Keratinocyte (primary cell): ENCODE measurements around the gene GRIN3B. TPM values are rescaled to one million over a fixed set of nuclear protein-coding genes. Genes with fewer than 3 reads are reported as not detected.

ENCODE experiments used
- DNase-seq: peaks from one replicate; pipeline ENCODE4 v3.0.0-alpha.2; 2011; ENCODE audit warnings: low read depth, missing footprints, low spot score
- FAIRE-seq: peaks from 2 replicates; lab custom pipeline; 2011; peaks lifted over from hg19 to GRCh38; lab: Jason Lieb, UNC
- H2AFZ ChIP-seq: 2 replicates; pipeline ENCODE4 v1.6.0; 2012; ENCODE audit warnings: low read length, control low read depth, inconsistent platforms; ENCODE audit not compliant: control insufficient read depth
- H3K27ac ChIP-seq: 2 replicates; pipeline ENCODE4 v1.5.1; 2011; ENCODE audit warnings: low read length; ENCODE audit not compliant: control insufficient read depth, insufficient read depth
- H3K27me3 ChIP-seq: 3 replicates; pipeline ENCODE4 v1.6.0; 2011; ENCODE audit warnings: low read length; ENCODE audit not compliant: control insufficient read depth, insufficient read depth; ENCODE audit errors: extremely low read depth
- H3K36me3 ChIP-seq, 2 experiments: 2 replicates in 1 of 2; 3 replicates in 1 of 2; pipeline ENCODE4 v1.5.1; 2011; ENCODE audit warnings: low read length in 2 of 2, mild to moderate bottlenecking in 1 of 2; ENCODE audit not compliant: control insufficient read depth in 2 of 2, insufficient read depth in 2 of 2; ENCODE audit errors: extremely low read depth in 1 of 2
- H3K4me1 ChIP-seq: 3 replicates; pipeline ENCODE4 v1.5.1; 2011; ENCODE audit warnings: low read length; ENCODE audit not compliant: control insufficient read depth, insufficient read depth; ENCODE audit errors: extremely low read depth
- H3K4me2 ChIP-seq: 3 replicates; pipeline ENCODE4 v1.6.0; 2011; ENCODE audit warnings: low read depth, low read length; ENCODE audit not compliant: control insufficient read depth, insufficient read depth; ENCODE audit errors: extremely low read depth
- H3K4me3 ChIP-seq, 3 experiments: fragments of 200-600 bp in 1 of 3; sonication (generic) in 1 of 3; 2 replicates in 2 of 3; 3 replicates in 1 of 3; pipeline ENCODE4 v1.5.1; 2011 to 2016; ENCODE audit warnings: low read length in 3 of 3, mild to moderate bottlenecking in 3 of 3, control low read depth in 2 of 3, inconsistent platforms in 1 of 3, low read depth in 1 of 3, mixed read lengths in 1 of 3, mixed run types in 1 of 3, moderate library complexity in 1 of 3; ENCODE audit not compliant: control insufficient read depth in 2 of 3, insufficient read depth in 2 of 3; ENCODE audit errors: extremely low read depth in 1 of 3
- H3K79me2 ChIP-seq: 2 replicates; pipeline ENCODE4 v1.6.0; 2012; ENCODE audit warnings: low read length; ENCODE audit not compliant: control insufficient read depth, insufficient read depth
- H3K9ac ChIP-seq: 3 replicates; pipeline ENCODE4 v1.6.0; 2011; ENCODE audit warnings: low read length; ENCODE audit not compliant: control insufficient read depth, insufficient read depth; ENCODE audit errors: extremely low read depth
- H3K9me1 ChIP-seq: 3 replicates; pipeline ENCODE4 v1.6.0; 2011; ENCODE audit warnings: low read length; ENCODE audit not compliant: control insufficient read depth, insufficient read depth; ENCODE audit errors: extremely low read depth
- H3K9me3 ChIP-seq: 2 replicates; pipeline ENCODE4 v1.5.1; 2012; ENCODE audit warnings: low read depth, low read length; ENCODE audit not compliant: control insufficient read depth
- H4K20me1 ChIP-seq: 3 replicates; pipeline ENCODE4 v1.6.0; 2011; ENCODE audit warnings: low read length; ENCODE audit not compliant: control insufficient read depth, insufficient read depth; ENCODE audit errors: extremely low read depth
- CTCF ChIP-seq, 3 experiments: IDR thresholded peaks in 1 of 3; conservative IDR thresholded peaks in 1 of 3; optimal IDR thresholded peaks in 1 of 3; 2 replicates in 2 of 3; 3 replicates in 1 of 3; pipeline versions ENCODE3 to v1.5.1; 2011; ENCODE audit warnings: low read length in 3 of 3, mild to moderate bottlenecking in 3 of 3, moderate library complexity in 2 of 3, control low read depth in 1 of 3, inconsistent platforms in 1 of 3; ENCODE audit not compliant: insufficient read depth in 2 of 3; ENCODE audit errors: extremely low read depth in 1 of 3
- EZH2 ChIP-seq: IDR thresholded peaks from one replicate; pipeline ENCODE4 v1.6.1; 2012; ENCODE audit warnings: inconsistent platforms, mild to moderate bottlenecking, low read length, moderate library complexity
- dilution Hi-C: fragments of 300-500 bp; cut with MboI; formaldehyde crosslinking; loops from one replicate; pipeline ENCODE4 v1.7.0; 2020; ENCODE audit warnings: low sequenced_read_pairs; ENCODE audit not compliant: extremely low pct_ligation_motif_present
- polyA plus RNA-seq, 5 experiments: library from polyadenylated mRNA; depleted of rRNA in 3 of 5; stranded (reverse) in 3 of 5; stranded (forward) in 1 of 5; unstranded in 1 of 5; fragments of >200 nt; gene quantifications; 1 replicate in 1 of 5; 2 replicates in 3 of 5; 3 replicates in 1 of 5; pipeline versions ENCODE4 v1.2.1 to v1.2.3, GENCODE V29; 2011 to 2012; ENCODE audit warnings: missing spikeins in 2 of 5, low read depth in 1 of 5, low replicate concordance in 1 of 5

The GRIN3B gene
- polyA plus RNA-seq, 1 donor (not counting 4 experiments of a cell fraction or from before 2014, with no cell fraction given) = 0.20 TPM

- dilution Hi-C loops = no loop called here
- H3K9me3 ChIP-seq = no peaks in the 10 kb centered on the region
Measured at GRCh38 chr19:976476-976875, 23.7 kb upstream of the GRIN3B start.

GRCh38 chr19:977058-977464 lies 23.2 kb upstream of the GRIN3B start:
- Histone ChIP-seq H3K27me3 (peaks cover 7% of the 10 kb centered on the region), H3K4me1 (no peaks in the 10 kb centered on the region), H4K20me1 (no peaks in the 10 kb centered on the region), H3K27ac (no peak overlapping the region), H2AFZ (no peak overlapping the region), H3K9me3 (no peaks in the 10 kb centered on the region), H3K4me3 (no peak overlapping the region), H3K79me2 (no peaks in the 10 kb centered on the region), H3K4me2 (no peak overlapping the region), H3K36me3 (peaks cover 0 to 1% of the 10 kb centered on the region in 2 experiments), H3K9me1 (no peaks in the 10 kb centered on the region), H3K9ac (no peak overlapping the region)
- dilution Hi-C loops = no loop called here
- TF ChIP-seq EZH2 (no peak), CTCF (optimal IDR thresholded peaks at IDR 0.05 in 1 of 3, IDR thresholded peaks at IDR 0.05 in 1 of 3, conservative IDR thresholded peaks at IDR 0.05 in 1 of 3; ENCODE audit: extremely low read depth in 1 of 3, insufficient read depth in 2 of 3, low read length in 3 of 3) (no peak)
- no peak for DNase-seq
- no peak for FAIRE-seq

More at GRCh38 chr19:976476-976875, 23.7 kb upstream of the GRIN3B start:
- Histone ChIP-seq H4K20me1 (no peaks in the 10 kb centered on the region), H3K27ac (no peak overlapping the region), H3K9me1 (no peaks in the 10 kb centered on the region), H3K9ac (no peak overlapping the region), H3K27me3 (peaks cover 7% of the 10 kb centered on the region), H3K79me2 (no peaks in the 10 kb centered on the region), H2AFZ (no peak overlapping the region), H3K4me1 (no peaks in the 10 kb centered on the region), H3K36me3 (peaks cover 0 to 1% of the 10 kb centered on the region in 2 experiments), H3K4me3 (no peak overlapping the region), H3K4me2 (no peak overlapping the region)
- DNase-seq (no peak), FAIRE-seq (no peak)
- TF ChIP-seq CTCF (optimal IDR thresholded peaks at IDR 0.05 in 1 of 3, IDR thresholded peaks at IDR 0.05 in 1 of 3, conservative IDR thresholded peaks at IDR 0.05 in 1 of 3; ENCODE audit: extremely low read depth in 1 of 3, insufficient read depth in 2 of 3, low read length in 3 of 3) (no peak), EZH2 (no peak)
